Mesothelial cell of epicardium (in vitro differentiated cells): ENCODE measurements around the gene EHMT1. TPM values are rescaled to one million over a fixed set of nuclear protein-coding genes. Genes with fewer than 3 reads are reported as not detected.
A peak's percentile ranks its signal among the peaks of the same experiment; 100 is the strongest.
"Not testable (repeated sequence)": the region's sequence is repeated elsewhere in the genome, so short reads cannot be mapped to it uniquely, and the experiment has no call there.

Source experiments
- DNase-seq, 2 experiments: peaks; one replicate each; pipeline ENCODE4 v3.0.0; 2021; ENCODE audit warnings: low spot score in 2 of 2; ENCODE audit not compliant: unreplicated experiment in 2 of 2
- H3K27ac Mint-ChIP-seq: 2 replicates; pipeline ENCODE4 v1.8.0; 2021; ENCODE audit warnings: mixed read lengths
- H3K27me3 Mint-ChIP-seq: 2 replicates; pipeline ENCODE4 v1.8.0; 2021; ENCODE audit warnings: low read depth, mixed read lengths
- H3K36me3 Mint-ChIP-seq: 2 replicates; pipeline ENCODE4 v1.8.0; 2021; ENCODE audit warnings: mixed read lengths
- H3K4me1 Mint-ChIP-seq: 2 replicates; pipeline ENCODE4 v1.8.0; 2021; ENCODE audit warnings: mixed read lengths
- H3K4me3 Mint-ChIP-seq: 2 replicates; pipeline ENCODE4 v1.8.0; 2021; ENCODE audit warnings: mild to moderate bottlenecking, moderate library complexity, mixed read lengths
- H3K9me3 Mint-ChIP-seq: 2 replicates; pipeline ENCODE4 v1.8.0; 2021; ENCODE audit warnings: mixed read lengths
- CTCF ChIP-seq: fragments of 200-600 bp; sonication (generic); IDR thresholded peaks from one replicate; pipeline ENCODE4 v1.5.0; 2021; ENCODE audit warnings: antibody characterized with exemption; ENCODE audit not compliant: unreplicated experiment
- total RNA-seq: library from RNA; stranded (reverse); gene quantifications from 3 replicates; pipeline ENCODE4 v1.2.1, GENCODE V29; 2021

EHMT1 gene
- total RNA-seq, 1 donor from 2014 or later: 147 TPM

GRCh38 chr9:137734181-137734580, 115.4 kb downstream of the EHMT1 start:
- H3K27ac Mint-ChIP-seq: no peak overlapping the region
- no peak for DNase-seq
- no peak overlapping the region for H3K4me3 Mint-ChIP-seq
- peaks cover 77% of the 10 kb centered on the region for H3K36me3 Mint-ChIP-seq
- H3K9me3 Mint-ChIP-seq: peaks cover 42% of the 10 kb centered on the region
- H3K27me3 Mint-ChIP-seq: no peaks in the 10 kb centered on the region
- TF ChIP-seq CTCF: no peak
- no peaks in the 10 kb centered on the region for H3K4me1 Mint-ChIP-seq

GRCh38 chr9:137738182-137738696, 119.4 kb downstream of the EHMT1 start:
- peaks cover 12% of the 10 kb centered on the region for H3K4me1 Mint-ChIP-seq
- DNase-seq, H3K27ac Mint-ChIP-seq, H3K4me3 Mint-ChIP-seq, H3K27me3 Mint-ChIP-seq: not testable (repeated sequence)
- H3K36me3 Mint-ChIP-seq: peaks cover 53% of the 10 kb centered on the region
- peaks cover 33% of the 10 kb centered on the region for H3K9me3 Mint-ChIP-seq

GRCh38 chr9:137738703-137739102, 119.9 kb downstream of the EHMT1 start:
- peaks cover 49% of the 10 kb centered on the region for H3K36me3 Mint-ChIP-seq
- no peak overlapping the region for H3K27ac Mint-ChIP-seq
- no peak for DNase-seq
- no peaks in the 10 kb centered on the region for H3K27me3 Mint-ChIP-seq
- H3K4me1 Mint-ChIP-seq: peaks cover 12% of the 10 kb centered on the region
- H3K9me3 Mint-ChIP-seq: peaks cover 28% of the 10 kb centered on the region
- H3K4me3 Mint-ChIP-seq: no peak overlapping the region
- no peak for TF ChIP-seq CTCF

GRCh38 chr9:137739371-137740309, 120.8 kb downstream of the EHMT1 start:
- DNase-seq: no peak
- Mint-ChIP-seq H3K4me3 (no peak overlapping the region), H3K27me3 (no peaks in the 10 kb centered on the region), H3K27ac (peak overlapping the region; percentile 73), H3K36me3 (peaks cover 47% of the 10 kb centered on the region), H3K9me3 (peaks cover 19% of the 10 kb centered on the region), H3K4me1 (peaks cover 12% of the 10 kb centered on the region)
- no peak for TF ChIP-seq CTCF

- peaks cover 12% of the 10 kb centered on the region for H3K4me1 Mint-ChIP-seq
- no peak for TF ChIP-seq CTCF
- peak overlapping the region; percentile 73 for H3K27ac Mint-ChIP-seq
- no peaks in the 10 kb centered on the region for H3K27me3 Mint-ChIP-seq
- peaks cover 45% of the 10 kb centered on the region for H3K36me3 Mint-ChIP-seq
- no peak overlapping the region for H3K4me3 Mint-ChIP-seq
- no peak for DNase-seq
- H3K9me3 Mint-ChIP-seq: peaks cover 12% of the 10 kb centered on the region
These were observed 121.5 kb downstream of the EHMT1 start for GRCh38 chr9:137740312-137740711.

GRCh38 chr9:137741330-137741729, 122.5 kb downstream of the EHMT1 start:
- Mint-ChIP-seq H3K4me1 (peaks cover 12% of the 10 kb centered on the region), H3K4me3 (no peak overlapping the region), H3K9me3 (peaks cover 3% of the 10 kb centered on the region), H3K27me3 (no peaks in the 10 kb centered on the region), H3K27ac (no peak overlapping the region), H3K36me3 (peaks cover 41% of the 10 kb centered on the region)
- TF ChIP-seq CTCF: no peak
- DNase-seq: no peak
